DND-41 (cell line): ENCODE measurements around the gene TSHR.

Experiments used
- EZH2 ChIP-seq: IDR thresholded peaks from 3 replicates; pipeline ENCODE4 v1.6.1; 2012; ENCODE audit warnings: borderline replicate concordance, low read depth, mild to moderate bottlenecking, moderate library complexity, low read length, inconsistent platforms; ENCODE audit not compliant: severe bottlenecking
- TF ChIP-seq, protein P1 (sequence below): IDR thresholded peaks from 2 replicates; pipeline ENCODE4 v1.5.1; 2012; ENCODE audit warnings: borderline replicate concordance, low read length, moderate library complexity, mild to moderate bottlenecking; ENCODE audit not compliant: poor library complexity, severe bottlenecking; ENCODE audit errors: extremely low read depth

DNA sequence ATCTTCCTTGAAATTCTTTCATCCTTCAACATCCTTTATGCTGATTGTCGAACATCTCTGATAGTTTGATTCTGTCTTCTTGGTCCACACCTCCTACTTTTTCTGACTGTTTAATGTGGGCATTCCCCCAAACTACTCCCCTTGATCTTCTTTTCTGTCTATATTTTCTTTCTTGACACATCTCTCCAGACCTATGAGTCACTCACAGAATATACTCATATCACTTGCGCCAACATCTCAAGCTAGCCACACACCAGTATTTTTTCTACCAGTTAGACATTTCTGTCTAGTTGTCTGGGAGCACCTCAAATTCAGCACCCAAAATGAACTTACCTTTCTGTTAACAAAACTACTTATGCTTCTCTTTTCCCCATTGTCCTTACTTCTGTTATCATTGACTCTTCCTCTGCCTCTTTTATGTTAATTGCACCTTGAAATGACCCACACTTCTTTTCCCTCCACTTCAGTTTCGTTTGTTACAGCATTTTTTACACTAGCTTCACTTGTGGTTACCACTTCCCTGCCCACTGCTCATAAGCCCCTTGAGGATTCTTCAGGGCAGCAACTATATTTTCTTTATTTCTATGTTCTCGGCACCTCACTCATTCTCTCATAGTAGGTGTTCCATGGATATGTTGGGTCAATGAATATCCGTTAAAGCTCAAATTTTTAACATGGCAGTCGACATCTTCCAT is 33.5 kb downstream of the TSHR start:
- TF ChIP-seq, protein P1, sequence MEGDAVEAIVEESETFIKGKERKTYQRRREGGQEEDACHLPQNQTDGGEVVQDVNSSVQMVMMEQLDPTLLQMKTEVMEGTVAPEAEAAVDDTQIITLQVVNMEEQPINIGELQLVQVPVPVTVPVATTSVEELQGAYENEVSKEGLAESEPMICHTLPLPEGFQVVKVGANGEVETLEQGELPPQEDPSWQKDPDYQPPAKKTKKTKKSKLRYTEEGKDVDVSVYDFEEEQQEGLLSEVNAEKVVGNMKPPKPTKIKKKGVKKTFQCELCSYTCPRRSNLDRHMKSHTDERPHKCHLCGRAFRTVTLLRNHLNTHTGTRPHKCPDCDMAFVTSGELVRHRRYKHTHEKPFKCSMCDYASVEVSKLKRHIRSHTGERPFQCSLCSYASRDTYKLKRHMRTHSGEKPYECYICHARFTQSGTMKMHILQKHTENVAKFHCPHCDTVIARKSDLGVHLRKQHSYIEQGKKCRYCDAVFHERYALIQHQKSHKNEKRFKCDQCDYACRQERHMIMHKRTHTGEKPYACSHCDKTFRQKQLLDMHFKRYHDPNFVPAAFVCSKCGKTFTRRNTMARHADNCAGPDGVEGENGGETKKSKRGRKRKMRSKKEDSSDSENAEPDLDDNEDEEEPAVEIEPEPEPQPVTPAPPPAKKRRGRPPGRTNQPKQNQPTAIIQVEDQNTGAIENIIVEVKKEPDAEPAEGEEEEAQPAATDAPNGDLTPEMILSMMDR: no peak
- no peak for TF ChIP-seq EZH2
